Fibroblast of lung (primary cell): Measurements from ENCODE around the gene PTMA.

Experiments
- EZH2 ChIP-seq: IDR thresholded peaks from 2 replicates; pipeline ENCODE4 v1.5.1; 2012; ENCODE audit warnings: low read length, control low read depth, mild to moderate bottlenecking; ENCODE audit errors: missing control alignments
- TF ChIP-seq, protein P1 (sequence below), 2 donors: IDR thresholded peaks in 1 of 2; conservative IDR thresholded peaks in 1 of 2; 1 replicate in 1 of 2; 2 replicates in 1 of 2; pipeline ENCODE4 v1.5.1; 2011 to 2012; ENCODE audit warnings: low read length in 2 of 2, control low read depth in 1 of 2, inconsistent platforms in 1 of 2, low read depth in 1 of 2, mild to moderate bottlenecking in 1 of 2

DNA sequence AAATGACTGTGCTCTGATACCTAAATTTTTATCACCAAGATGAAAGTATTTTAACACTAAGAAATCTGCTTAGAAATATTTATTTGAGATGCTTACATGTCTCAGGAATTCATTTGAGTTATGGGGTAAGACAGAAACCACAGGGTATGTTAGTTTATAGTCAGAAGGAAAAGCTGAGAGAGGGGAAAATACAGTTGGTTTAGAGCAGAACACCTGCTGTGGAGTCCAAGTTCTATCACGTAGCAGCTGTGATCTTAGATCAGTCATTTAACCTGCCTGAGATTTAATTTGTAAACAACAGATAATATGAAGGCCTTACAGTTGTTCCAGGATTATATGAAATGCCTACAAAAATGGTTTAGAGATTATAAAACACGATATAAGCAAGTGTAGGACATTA is 43.7 kb downstream of the PTMA start:
- TF ChIP-seq, protein P1, sequence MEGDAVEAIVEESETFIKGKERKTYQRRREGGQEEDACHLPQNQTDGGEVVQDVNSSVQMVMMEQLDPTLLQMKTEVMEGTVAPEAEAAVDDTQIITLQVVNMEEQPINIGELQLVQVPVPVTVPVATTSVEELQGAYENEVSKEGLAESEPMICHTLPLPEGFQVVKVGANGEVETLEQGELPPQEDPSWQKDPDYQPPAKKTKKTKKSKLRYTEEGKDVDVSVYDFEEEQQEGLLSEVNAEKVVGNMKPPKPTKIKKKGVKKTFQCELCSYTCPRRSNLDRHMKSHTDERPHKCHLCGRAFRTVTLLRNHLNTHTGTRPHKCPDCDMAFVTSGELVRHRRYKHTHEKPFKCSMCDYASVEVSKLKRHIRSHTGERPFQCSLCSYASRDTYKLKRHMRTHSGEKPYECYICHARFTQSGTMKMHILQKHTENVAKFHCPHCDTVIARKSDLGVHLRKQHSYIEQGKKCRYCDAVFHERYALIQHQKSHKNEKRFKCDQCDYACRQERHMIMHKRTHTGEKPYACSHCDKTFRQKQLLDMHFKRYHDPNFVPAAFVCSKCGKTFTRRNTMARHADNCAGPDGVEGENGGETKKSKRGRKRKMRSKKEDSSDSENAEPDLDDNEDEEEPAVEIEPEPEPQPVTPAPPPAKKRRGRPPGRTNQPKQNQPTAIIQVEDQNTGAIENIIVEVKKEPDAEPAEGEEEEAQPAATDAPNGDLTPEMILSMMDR (conservative IDR thresholded peaks at IDR 0.05 in 1 of 2, IDR thresholded peaks at IDR 0.05 in 1 of 2; ENCODE audit: low read depth in 1 of 2, low read length in 2 of 2) = no peak
- TF ChIP-seq EZH2 = no peak
